ENCODE measurements around the gene FAM174C. TPM values are rescaled to one million over a fixed set of nuclear protein-coding genes. Genes with fewer than 3 reads are reported as not detected.
A peak's percentile ranks its signal among the peaks of the same experiment; 100 is the strongest.

Gene FAM174C
- total RNA-seq, 4 donors from 2014 or later = 50.8 to 114 (median 64.6) TPM

- H3K36me3 ChIP-seq = no peaks in the 10 kb centered on the region
- peak within 1 kb of the TSS in 2 of 3 donors; percentile 90 to 94 for H3K27ac ChIP-seq
- WGBS, 2 donors = 5% methylated on average over 3 of the region's 87 CpGs; no CpG with 5 or more reads in 1 of the 2 donors
- no peaks in the 10 kb centered on the region for H3K9me3 ChIP-seq
- TF ChIP-seq POLR2A (IDR thresholded peaks at IDR 0.05) = peak in 1 of 2 donors; percentile 28
- no peak for TF ChIP-seq CTCF (IDR thresholded peaks at IDR 0.05)
- H3K4me3 ChIP-seq (replicated peaks in 1 of 3) = peak within 1 kb of the TSS in 1 of 3 donors; percentile 51
- DNase-seq = peak; percentile 55 to 63
- intact Hi-C loops (cut with DNase I) = loop anchor here (10.0 kb wide), 1 partner anchor 313 kb away; the partner anchor contains the start of gene ARID3A
- H3K27me3 ChIP-seq = no peaks in the 10 kb centered on the region
- H3K4me1 ChIP-seq = peaks cover 34 to 48% of the 10 kb centered on the region in 2 donors
Observed at GRCh38 chr19:1237754-1238368, 37.5 kb upstream of the FAM174C start, which contains the start of gene CBARP. Gene CBARP, minus strand, starts transcription at chr19:1238005. Its CDS starts 1,905 bp downstream, at chr19:1236100.

- Histone ChIP-seq H3K9me3 (no peaks in the 10 kb centered on the region), H3K4me3 (replicated peaks in 1 of 3) (peak overlapping the region in 1 of 3 donors; percentile 21), H3K4me1 (peaks cover 31 to 48% of the 10 kb centered on the region in 2 donors), H3K36me3 (no peaks in the 10 kb centered on the region), H3K27ac (peak overlapping the region in 2 of 3 donors; percentile 90 to 94), H3K27me3 (no peaks in the 10 kb centered on the region)
- no peak for DNase-seq
- TF ChIP-seq CTCF (IDR thresholded peaks at IDR 0.05) = no peak
- no peak for TF ChIP-seq POLR2A (IDR thresholded peaks at IDR 0.05)
- 69 to 74% methylated on average over 30 to 34 of the region's 34 CpGs for WGBS, 2 donors
- intact Hi-C loops (cut with DNase I) = loop anchor here (10.0 kb wide), 1 partner anchor 314 kb away; the partner anchor contains the start of gene ARID3A
Observed at GRCh38 chr19:1238369-1239303, 36.7 kb upstream of the FAM174C start.

- no peaks in the 10 kb centered on the region for H3K9me3 ChIP-seq
- no peaks in the 10 kb centered on the region for H3K27me3 ChIP-seq
- intact Hi-C loops (cut with DNase I) = loop anchor here (10.0 kb wide), 1 partner anchor 315 kb away; the partner anchor contains the start of gene ARID3A
- no peak overlapping the region for H3K4me3 ChIP-seq (replicated peaks in 1 of 3)
- no peaks in the 10 kb centered on the region for H3K36me3 ChIP-seq
- no peak for DNase-seq
- no peak for TF ChIP-seq CTCF (IDR thresholded peaks at IDR 0.05)
- no peak for TF ChIP-seq POLR2A (IDR thresholded peaks at IDR 0.05)
- H3K4me1 ChIP-seq = peaks cover 37 to 56% of the 10 kb centered on the region in 2 donors
- peak overlapping the region in 2 of 3 donors; percentile 90 to 94 for H3K27ac ChIP-seq
- 83% methylated on average over 11 of the region's 11 CpGs for WGBS, 2 donors
Observed at GRCh38 chr19:1239420-1239795, 35.9 kb upstream of the FAM174C start.

- Histone ChIP-seq H3K36me3 (no peaks in the 10 kb centered on the region), H3K4me1 (peaks cover 43 to 62% of the 10 kb centered on the region in 2 donors), H3K27me3 (no peaks in the 10 kb centered on the region), H3K4me3 (replicated peaks in 1 of 3) (peak overlapping the region in 1 of 3 donors; percentile 23), H3K9me3 (no peaks in the 10 kb centered on the region), H3K27ac (peak overlapping the region; percentile 90 to 94 (median 90))
- TF ChIP-seq POLR2A (IDR thresholded peaks at IDR 0.05) = peak in 1 of 2 donors; percentile 48
- TF ChIP-seq CTCF (IDR thresholded peaks at IDR 0.05) = peak; percentile 35 to 98 (median 92)
- intact Hi-C loops (cut with DNase I) = loop anchor here (10.0 kb wide), 1 partner anchor 315 kb away; the partner anchor contains the start of gene ARID3A
- DNase-seq = peak; percentile 87 to 89
- 1 to 11% methylated on average over 21 to 27 of the region's 84 CpGs for WGBS, 2 donors
Observed at GRCh38 chr19:1239796-1240737, 35.3 kb upstream of the FAM174C start.

Measured in thyroid gland (tissue), 4 donors.